Muscle of back (tissue), 11 donors: ENCODE data around the gene CHAF1A. TPM values are rescaled to one million over a fixed set of nuclear protein-coding genes. Genes with fewer than 3 reads are reported as not detected.
A peak's percentile ranks its signal among the peaks of the same experiment; 100 is the strongest.

ENCODE experiments used
- DNase-seq, 3 donors: peaks; one replicate each; pipeline versions ENCODE4 v3.0.0 to v3.0.0-alpha.2; 2013
- polyA plus RNA-seq, 10 donors: library from polyadenylated mRNA; unstranded; fragments of 120-200 nt; gene quantifications; one replicate each; pipeline ENCODE4 v1.2.1, GENCODE V29; 2013; ENCODE audit not compliant: insufficient read length in 10 of 10

Gene CHAF1A
- polyA plus RNA-seq, 10 donors: 8.2 to 17.3 (median 12.3) TPM

- DNase-seq: no peak
These were observed 743 bp downstream of the CHAF1A start for GRCh38 chr19:4403005-4403761.

- no peak for DNase-seq
These were observed 3.5 kb downstream of the CHAF1A start for GRCh38 chr19:4405977-4406376.

DNA sequence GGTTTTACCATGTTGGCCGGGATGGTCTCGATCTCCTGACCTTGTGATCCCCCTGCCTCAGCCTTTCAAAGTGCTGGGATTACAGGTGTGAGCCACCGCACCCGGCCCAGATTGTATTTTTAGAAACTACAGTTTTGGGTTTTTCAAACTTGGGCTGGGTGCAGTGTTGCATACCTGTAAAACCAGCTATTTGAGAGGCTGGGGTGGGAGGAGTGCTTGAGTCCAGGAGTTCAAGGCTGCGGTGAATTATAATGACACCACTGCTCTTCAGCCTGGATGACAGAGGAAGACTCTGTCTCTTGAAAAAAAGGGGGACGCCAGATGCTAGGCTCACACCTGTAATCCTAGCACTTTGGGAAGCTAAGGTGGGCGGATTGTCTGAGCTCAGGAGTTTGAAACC lies 4.2 kb downstream of the CHAF1A start:
- no peak for DNase-seq

GRCh38 chr19:4409123-4409933 lies 6.9 kb downstream of the CHAF1A start:
- no peak for DNase-seq

- DNase-seq: no peak
These were observed 11.1 kb downstream of the CHAF1A start for GRCh38 chr19:4413588-4413987.

DNA sequence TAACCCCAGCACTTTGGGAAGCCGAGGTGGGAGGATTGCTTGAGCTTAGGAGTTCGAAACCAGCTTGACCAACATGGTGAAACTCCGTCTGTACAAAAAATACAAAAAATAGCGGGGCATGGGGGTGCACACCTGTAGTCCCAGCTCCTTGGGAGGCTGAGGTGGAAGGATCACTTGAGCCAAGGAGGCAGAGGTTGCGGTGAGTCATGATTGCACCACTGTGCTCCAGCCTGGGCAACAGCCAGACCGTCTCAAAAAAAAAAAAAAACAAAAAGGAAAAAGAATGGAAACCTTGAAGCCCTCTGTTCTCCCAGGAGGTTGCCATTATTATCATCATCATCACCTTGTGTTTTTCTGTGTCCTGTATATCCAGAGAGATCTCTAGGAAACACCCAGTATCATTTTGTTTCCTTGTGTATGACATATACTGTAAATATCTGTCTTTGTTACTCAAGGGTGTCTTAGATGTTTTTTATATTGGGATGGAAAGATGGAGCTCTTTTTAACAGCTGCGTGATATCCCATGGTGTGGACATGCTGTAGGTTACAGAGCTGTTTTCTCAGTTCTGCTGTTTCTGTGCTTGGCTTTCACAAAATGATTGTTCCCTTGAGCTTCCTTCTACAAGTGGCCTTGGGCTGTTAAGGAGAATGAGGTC lies 11.8 kb downstream of the CHAF1A start:
- DNase-seq: no peak

- DNase-seq: no peak
These were observed 12.4 kb downstream of the CHAF1A start for GRCh38 chr19:4414800-4415321.

DNA sequence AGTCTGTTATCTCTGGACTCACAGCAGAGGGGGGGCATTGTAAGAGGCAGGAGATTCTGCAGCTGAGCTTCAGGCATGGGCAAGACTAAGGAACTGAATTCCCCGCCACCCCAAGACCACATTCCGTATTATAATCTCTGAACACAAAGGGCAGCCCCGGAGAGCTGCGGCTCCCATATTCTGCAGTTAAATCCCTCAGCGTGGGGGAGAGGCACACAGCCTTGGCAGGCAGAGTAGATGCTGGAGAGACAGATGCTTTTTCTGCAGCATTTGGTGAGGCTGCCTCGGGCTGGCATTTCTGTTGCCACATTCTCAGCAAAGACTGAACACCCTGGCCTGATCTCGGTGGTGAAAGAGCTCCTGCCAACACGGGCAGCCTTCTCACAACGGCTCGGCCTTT lies 12.9 kb downstream of the CHAF1A start:
- DNase-seq: no peak

GRCh38 chr19:4416268-4416667 lies 13.8 kb downstream of the CHAF1A start:
- DNase-seq: no peak

DNA sequence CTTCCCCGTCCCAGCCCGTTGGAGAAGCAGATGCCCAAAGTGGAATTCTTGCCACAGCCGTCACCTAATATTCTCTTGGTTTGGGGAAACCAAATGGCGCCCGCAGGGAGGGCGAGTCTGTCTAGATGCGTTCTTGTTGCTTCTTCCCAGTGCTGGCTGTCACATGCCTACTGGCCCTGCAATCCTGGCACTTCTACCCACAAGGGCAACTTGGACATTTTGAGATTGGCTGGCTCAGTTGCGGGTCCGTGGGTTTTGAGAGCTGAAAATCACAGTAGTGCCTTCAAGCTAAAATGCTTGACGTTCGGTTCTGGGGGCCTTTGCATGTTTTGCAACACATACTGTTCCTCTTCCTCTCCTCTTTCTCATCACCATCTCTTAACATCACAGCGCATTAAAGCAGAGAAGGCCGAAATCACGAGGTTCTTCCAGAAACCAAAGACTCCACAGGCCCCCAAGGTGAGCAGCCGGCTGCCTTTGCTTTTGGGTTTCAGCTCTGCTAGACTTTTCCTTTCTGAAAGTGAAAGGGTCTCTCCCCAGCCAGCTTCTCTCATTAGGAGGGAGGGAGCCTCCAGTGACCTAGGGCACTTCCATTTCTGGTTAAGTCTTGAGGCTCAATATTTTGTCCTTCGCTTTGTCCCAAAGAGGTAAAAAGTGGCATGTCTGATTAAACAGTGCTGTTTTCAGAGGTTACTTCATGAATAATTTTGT lies 21.1 kb downstream of the CHAF1A start:
- DNase-seq: no peak

DNA sequence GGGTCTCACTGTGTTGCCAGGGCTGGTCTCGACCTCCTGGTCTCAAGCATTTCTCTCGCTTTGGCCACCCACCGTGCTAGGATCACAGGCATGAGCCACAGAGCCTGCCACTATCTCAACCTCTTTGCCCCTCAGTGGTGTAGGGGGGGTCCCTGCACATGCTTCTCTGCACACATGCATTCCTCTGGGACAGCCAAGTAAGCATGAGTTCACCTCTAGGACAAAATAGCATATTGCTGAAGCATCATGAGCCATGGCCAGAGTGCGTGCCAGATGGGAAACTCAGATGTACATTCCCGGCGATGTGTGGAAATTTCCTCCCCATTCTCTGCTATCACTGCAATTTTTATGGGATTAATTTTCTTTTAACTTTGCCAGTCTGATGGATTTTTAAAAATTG lies 23.1 kb downstream of the CHAF1A start:
- DNase-seq: peak in 2 of 3 donors; percentile 22 to 79

- DNase-seq: no peak
These were observed 26.0 kb downstream of the CHAF1A start for GRCh38 chr19:4428326-4428975.

- DNase-seq: no peak
These were observed 26.8 kb downstream of the CHAF1A start for GRCh38 chr19:4429256-4429655.

GRCh38 chr19:4429771-4430171 lies 27.3 kb downstream of the CHAF1A start:
- DNase-seq: peak in 1 of 3 donors; percentile 59

- DNase-seq: no peak
These were observed 28.3 kb downstream of the CHAF1A start for GRCh38 chr19:4430760-4431159.

- DNase-seq: no peak
These were observed 28.9 kb downstream of the CHAF1A start for GRCh38 chr19:4431296-4431695.

GRCh38 chr19:4431808-4432674 lies 29.6 kb downstream of the CHAF1A start:
- DNase-seq: peak in 1 of 3 donors; percentile 26

GRCh38 chr19:4432918-4433506 lies 30.6 kb downstream of the CHAF1A start:
- no peak for DNase-seq

GRCh38 chr19:4434391-4434790 lies 32.0 kb downstream of the CHAF1A start:
- no peak for DNase-seq

GRCh38 chr19:4436231-4436630 lies 33.8 kb downstream of the CHAF1A start:
- DNase-seq: no peak
